ENCODE measurements around the gene ATL1. TPM values are rescaled to one million over a fixed set of nuclear protein-coding genes. Genes with fewer than 3 reads are reported as not detected.

The ATL1 gene
- total RNA-seq, 1 donor from 2014 or later, result 1.2 TPM

DNA sequence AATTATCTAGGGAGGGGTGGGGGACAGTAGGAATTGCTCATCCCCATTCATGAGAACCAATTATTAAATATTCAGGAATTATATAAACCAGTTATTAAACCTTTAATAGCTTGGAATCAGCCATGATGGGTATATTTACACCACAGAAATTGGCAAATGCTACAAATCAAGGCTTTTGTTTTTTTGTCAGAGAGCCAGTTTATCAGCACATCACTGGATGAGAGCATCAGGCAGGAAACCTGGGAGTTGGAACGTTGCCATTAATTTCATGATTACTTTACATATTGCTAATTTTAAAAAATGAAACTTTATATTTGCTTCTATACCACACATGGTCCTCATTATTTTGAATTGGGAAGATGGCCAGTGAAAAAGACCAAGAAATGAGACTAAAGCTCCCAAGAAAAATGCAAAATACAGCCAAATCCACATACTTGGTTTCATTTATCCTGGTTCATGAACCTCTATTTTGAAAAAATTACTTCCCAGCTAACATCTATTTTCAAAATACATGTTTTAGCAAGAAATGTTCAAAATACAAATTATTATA, 48.4 kb downstream of the ATL1 start:
- H3K27ac ChIP-seq, result no peak overlapping the region
- no peaks in the 10 kb centered on the region for H3K9me3 ChIP-seq
- no peaks in the 10 kb centered on the region for H3K4me1 ChIP-seq
- no peaks in the 10 kb centered on the region for H3K36me3 ChIP-seq
- intact Hi-C loops (cut with DNase I), result loop anchor here (10.0 kb wide), 1 partner anchor 256 kb away; no protein-coding TSS in a partner anchor
- H3K4me3 ChIP-seq, result no peak overlapping the region
- TF ChIP-seq, protein P1, sequence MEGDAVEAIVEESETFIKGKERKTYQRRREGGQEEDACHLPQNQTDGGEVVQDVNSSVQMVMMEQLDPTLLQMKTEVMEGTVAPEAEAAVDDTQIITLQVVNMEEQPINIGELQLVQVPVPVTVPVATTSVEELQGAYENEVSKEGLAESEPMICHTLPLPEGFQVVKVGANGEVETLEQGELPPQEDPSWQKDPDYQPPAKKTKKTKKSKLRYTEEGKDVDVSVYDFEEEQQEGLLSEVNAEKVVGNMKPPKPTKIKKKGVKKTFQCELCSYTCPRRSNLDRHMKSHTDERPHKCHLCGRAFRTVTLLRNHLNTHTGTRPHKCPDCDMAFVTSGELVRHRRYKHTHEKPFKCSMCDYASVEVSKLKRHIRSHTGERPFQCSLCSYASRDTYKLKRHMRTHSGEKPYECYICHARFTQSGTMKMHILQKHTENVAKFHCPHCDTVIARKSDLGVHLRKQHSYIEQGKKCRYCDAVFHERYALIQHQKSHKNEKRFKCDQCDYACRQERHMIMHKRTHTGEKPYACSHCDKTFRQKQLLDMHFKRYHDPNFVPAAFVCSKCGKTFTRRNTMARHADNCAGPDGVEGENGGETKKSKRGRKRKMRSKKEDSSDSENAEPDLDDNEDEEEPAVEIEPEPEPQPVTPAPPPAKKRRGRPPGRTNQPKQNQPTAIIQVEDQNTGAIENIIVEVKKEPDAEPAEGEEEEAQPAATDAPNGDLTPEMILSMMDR (IDR thresholded peaks at IDR 0.05), result no peak
- DNase-seq (ENCODE audit: low spot score in 2 of 2), result no peak
- no peaks in the 10 kb centered on the region for H3K27me3 ChIP-seq

DNA sequence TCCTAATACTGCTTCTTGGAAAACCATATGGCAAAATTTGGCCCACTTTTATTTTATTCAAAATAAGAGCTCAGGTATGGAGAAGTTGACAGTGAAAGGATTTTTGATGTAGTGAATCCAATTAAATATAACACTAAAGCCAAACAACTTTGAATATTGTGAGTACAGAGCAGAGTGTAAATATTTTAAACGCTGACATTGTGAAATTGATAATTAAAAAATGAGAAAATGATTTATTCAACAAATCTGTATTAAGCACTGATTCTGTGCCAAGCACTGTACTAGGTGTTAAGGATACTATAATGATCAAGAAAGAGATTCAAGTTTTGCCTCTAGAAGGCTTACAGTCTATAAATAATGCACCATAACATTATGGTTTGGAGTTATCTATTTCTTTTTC, 50.5 kb downstream of the ATL1 start:
- no peak for DNase-seq (ENCODE audit: low spot score in 2 of 2)
- Histone ChIP-seq H3K4me1 (no peaks in the 10 kb centered on the region), H3K9me3 (no peaks in the 10 kb centered on the region), H3K27me3 (no peaks in the 10 kb centered on the region), H3K27ac (no peak overlapping the region), H3K4me3 (no peak overlapping the region), H3K36me3 (peaks cover 0 to 13% of the 10 kb centered on the region in 2 donors)
- TF ChIP-seq, protein P1 (IDR thresholded peaks at IDR 0.05), result no peak
- intact Hi-C loops (cut with DNase I), result no loop called here

DNA sequence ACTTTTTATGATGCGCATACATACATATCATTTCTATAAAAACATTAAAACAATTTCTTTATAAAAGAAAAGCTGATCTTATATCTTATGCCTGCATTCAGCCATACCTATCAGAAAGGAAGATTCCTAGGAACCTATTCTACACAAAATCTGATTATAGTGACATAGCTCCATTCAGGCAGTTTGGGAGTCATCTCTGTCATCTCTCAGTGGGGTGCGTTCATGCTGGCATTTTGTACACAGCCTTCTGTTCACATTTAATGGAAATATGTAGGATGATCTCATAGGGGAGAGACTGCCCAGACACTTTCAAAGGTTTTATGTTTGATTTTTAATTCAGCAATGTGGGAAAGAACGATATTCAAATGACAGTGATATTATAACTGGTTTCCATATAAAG, 52.9 kb downstream of the ATL1 start:
- H3K9me3 ChIP-seq, result no peaks in the 10 kb centered on the region
- peaks cover 10 to 24% of the 10 kb centered on the region in 2 donors for H3K36me3 ChIP-seq
- no peak for DNase-seq (ENCODE audit: low spot score in 2 of 2)
- TF ChIP-seq, protein P1 (IDR thresholded peaks at IDR 0.05), result no peak
- intact Hi-C loops (cut with DNase I), result no loop called here
- H3K27me3 ChIP-seq, result no peaks in the 10 kb centered on the region
- no peak overlapping the region for H3K27ac ChIP-seq
- H3K4me1 ChIP-seq, result no peaks in the 10 kb centered on the region
- no peak overlapping the region for H3K4me3 ChIP-seq

DNA sequence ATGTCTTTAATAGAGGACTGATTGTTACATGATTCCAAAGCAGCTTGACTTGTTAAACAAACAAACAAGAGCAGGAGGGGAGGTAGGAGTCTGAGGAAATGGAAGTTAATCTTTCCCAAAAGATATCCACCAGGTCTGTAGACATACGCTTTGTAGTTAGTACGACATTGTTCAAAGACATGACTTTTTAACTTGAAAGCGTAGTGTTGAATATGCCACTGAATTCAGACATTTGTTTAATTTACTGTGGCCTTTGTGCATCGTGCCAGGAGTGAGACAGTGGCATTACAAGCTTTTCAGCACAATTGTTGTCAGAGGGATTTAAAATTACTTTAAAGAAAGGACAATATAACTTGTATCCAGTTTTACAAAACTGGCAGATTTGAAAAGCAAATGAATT, 55.1 kb downstream of the ATL1 start:
- TF ChIP-seq, protein P1 (IDR thresholded peaks at IDR 0.05), result no peak
- Histone ChIP-seq H3K4me3 (no peak overlapping the region), H3K27me3 (no peaks in the 10 kb centered on the region), H3K36me3 (peaks cover 10 to 24% of the 10 kb centered on the region in 2 donors), H3K9me3 (no peaks in the 10 kb centered on the region), H3K4me1 (no peaks in the 10 kb centered on the region), H3K27ac (no peak overlapping the region)
- intact Hi-C loops (cut with DNase I), result no loop called here
- DNase-seq (ENCODE audit: low spot score in 2 of 2), result no peak

DNA sequence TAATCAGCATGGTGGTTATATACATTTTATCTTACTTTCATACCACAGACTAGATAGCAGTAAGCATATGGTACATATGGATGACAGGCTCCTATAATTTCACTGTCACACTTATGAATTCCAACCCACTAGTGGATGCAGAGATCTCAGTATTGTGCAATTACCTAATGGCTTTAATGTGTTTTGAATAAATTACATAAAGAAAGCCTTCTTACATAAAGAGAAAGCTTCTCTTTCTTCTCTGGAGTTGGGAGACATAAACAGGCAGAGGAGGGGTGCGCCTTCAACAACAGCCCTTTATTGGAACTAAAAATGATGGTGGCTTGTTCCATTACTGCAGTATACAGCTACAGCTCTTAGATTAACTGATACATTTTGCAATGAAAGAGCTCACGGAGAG, 55.6 kb downstream of the ATL1 start:
- Histone ChIP-seq H3K36me3 (peaks cover 10 to 24% of the 10 kb centered on the region in 2 donors), H3K27ac (no peak overlapping the region), H3K4me3 (no peak overlapping the region), H3K4me1 (no peaks in the 10 kb centered on the region), H3K9me3 (no peaks in the 10 kb centered on the region), H3K27me3 (no peaks in the 10 kb centered on the region)
- no peak for DNase-seq (ENCODE audit: low spot score in 2 of 2)
- intact Hi-C loops (cut with DNase I), result no loop called here
- TF ChIP-seq, protein P1 (IDR thresholded peaks at IDR 0.05), result no peak

DNA sequence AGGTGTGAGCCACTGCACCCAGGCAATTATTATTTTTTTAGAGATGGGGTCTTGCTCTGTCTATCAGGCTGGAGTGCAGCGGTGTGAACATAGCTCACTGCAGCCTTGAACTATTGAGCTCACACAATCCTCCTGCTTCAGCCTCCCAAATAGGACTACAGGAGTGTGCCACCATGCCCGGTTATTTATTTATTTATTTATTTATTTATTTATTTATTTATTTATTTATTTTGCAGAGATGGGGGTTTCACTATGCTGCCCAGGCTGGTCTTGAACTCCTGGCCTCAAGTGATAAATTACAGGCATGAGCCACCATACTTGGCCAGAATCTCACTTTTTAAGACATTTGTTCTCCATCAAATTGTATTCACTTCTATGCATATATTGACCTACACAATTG, 56.3 kb downstream of the ATL1 start:
- Histone ChIP-seq H3K27ac (no peak overlapping the region), H3K27me3 (no peaks in the 10 kb centered on the region), H3K36me3 (peaks cover 10 to 24% of the 10 kb centered on the region in 2 donors), H3K4me1 (no peaks in the 10 kb centered on the region), H3K4me3 (no peak overlapping the region), H3K9me3 (no peaks in the 10 kb centered on the region)
- no peak for DNase-seq (ENCODE audit: low spot score in 2 of 2)
- intact Hi-C loops (cut with DNase I), result no loop called here
- TF ChIP-seq, protein P1 (IDR thresholded peaks at IDR 0.05), result no peak
